Stimulated activated CD8-positive, alpha-beta memory T cell treated with anti-CD3 and anti-CD28 coated beads, Interleukin-4, amount 100 ng/mL, for 4 hours (primary cell): ENCODE results near the gene BCAR1.
A peak's percentile ranks its signal among the peaks of the same experiment; 100 is the strongest.
"Not testable (repeated sequence)": the region's sequence is repeated elsewhere in the genome, so short reads cannot be mapped to it uniquely, and the experiment has no call there.

Experiments used
- DNase-seq, 2 donors: peaks; one replicate each; pipeline ENCODE4 v3.0.0-alpha.2; 2020; ENCODE audit warnings: low read depth in 2 of 2, low spot score in 1 of 2

BCAR1 gene, protein sequence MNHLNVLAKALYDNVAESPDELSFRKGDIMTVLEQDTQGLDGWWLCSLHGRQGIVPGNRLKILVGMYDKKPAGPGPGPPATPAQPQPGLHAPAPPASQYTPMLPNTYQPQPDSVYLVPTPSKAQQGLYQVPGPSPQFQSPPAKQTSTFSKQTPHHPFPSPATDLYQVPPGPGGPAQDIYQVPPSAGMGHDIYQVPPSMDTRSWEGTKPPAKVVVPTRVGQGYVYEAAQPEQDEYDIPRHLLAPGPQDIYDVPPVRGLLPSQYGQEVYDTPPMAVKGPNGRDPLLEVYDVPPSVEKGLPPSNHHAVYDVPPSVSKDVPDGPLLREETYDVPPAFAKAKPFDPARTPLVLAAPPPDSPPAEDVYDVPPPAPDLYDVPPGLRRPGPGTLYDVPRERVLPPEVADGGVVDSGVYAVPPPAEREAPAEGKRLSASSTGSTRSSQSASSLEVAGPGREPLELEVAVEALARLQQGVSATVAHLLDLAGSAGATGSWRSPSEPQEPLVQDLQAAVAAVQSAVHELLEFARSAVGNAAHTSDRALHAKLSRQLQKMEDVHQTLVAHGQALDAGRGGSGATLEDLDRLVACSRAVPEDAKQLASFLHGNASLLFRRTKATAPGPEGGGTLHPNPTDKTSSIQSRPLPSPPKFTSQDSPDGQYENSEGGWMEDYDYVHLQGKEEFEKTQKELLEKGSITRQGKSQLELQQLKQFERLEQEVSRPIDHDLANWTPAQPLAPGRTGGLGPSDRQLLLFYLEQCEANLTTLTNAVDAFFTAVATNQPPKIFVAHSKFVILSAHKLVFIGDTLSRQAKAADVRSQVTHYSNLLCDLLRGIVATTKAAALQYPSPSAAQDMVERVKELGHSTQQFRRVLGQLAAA

GRCh38 chr16:75251280-75252048, at the start of gene BCAR1:
BCAR1 (minus strand) TSS chr16:75251624; CDS start chr16:75251482, 142 bp downstream.
- no peak for DNase-seq

DNA sequence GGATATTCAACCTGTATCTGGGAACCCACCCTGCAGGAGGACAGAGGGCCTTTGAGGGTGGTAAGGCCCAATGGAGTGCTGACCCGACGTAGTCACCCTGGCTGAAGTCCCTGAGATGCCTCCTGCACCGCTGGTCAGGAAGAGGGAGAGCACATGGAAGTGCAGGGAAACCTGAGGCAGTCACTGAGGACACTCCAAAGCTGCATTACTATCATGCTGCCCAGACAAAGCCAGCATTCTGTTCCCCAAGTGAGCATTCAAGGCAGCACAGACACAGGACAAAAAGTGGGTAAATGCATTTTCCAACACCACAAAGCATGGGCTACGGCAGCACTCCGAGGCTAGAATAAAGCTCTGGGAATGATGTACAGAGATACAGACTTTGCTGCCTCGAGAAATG, 46.8 kb upstream of the BCAR1 start:
- DNase-seq, result no peak

DNA sequence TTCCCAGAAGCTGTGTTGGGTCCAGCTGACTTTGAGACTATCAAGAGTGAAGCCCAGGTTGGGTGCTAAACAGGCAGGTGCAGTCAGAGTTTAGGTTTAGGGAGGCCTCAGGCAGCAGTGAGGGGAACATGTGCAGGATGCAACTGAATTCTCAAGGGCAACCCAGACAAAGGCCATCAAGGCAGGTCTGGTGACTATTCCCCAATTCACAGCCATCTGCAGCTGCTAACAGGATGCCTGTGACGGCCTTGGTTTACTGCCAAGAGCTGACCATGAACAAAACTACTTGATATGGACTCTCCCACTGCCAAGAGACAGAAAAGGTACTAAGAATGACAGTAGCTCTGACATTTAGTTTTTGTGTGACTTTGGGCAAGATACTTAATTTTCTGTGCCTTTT, 45.2 kb upstream of the BCAR1 start:
- DNase-seq, result no peak

GRCh38 chr16:75294773-75295459, 43.5 kb upstream of the BCAR1 start:
- no peak for DNase-seq

DNA sequence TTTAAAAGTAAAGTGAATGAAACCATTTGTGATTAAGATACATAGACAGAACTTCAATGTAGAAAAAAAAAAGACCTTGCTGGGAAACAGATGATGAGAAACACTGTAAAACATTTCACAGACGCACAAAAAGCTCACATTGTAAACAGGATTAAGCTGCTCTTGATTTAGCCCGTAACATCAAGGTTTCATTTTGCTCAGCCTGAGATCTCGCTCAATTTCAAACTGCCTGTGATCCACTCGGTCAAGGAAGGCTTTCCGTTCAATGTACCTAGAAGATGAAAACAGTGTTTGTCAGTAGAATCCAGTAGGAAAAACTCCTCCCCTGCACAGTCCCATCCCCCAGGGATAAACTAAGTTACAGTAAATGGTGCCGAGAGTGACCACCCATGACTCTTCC, 42.3 kb upstream of the BCAR1 start:
- no peak for DNase-seq

DNA sequence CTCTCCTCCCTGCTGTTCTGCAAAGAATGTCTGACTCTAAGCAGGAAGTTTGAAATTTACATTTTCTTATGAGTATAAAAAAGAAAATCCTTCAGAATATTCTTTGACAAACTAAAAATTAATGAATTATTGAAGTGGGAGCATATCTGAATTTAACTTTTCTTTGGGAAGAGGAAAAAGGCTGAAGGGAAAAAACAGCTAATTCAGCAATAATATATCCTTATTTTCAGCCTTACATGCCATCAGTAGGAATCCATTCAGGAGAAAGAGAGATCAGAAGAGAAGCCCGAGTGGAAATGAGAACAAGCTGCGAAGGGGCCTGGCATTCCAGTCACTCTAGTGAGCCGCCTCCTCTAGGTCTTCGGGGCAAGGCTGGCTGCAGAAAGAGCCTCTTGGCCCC, 41.7 kb upstream of the BCAR1 start:
- DNase-seq, result no peak

GRCh38 chr16:75292691-75293090, 41.3 kb upstream of the BCAR1 start:
- DNase-seq, result no peak

DNA sequence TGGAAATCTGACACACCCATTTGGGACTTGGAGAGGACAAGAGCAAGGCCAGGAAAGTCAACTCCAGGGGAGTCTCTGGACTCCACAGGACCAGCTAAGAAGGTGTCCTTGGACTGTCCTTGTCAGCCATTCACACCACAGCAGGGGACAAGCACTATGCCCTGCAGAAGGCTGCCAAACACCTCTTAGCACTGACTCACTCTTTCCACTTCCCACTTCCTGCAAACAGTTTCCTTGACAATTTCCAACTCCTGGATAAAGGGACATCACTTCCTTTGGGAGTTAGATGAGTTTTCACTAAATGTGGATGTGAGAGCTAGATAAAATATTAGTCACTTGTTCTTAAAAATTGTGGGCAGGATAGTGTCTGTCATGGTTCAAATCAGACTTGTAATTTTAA, 37.8 kb upstream of the BCAR1 start:
- DNase-seq, result no peak

DNA sequence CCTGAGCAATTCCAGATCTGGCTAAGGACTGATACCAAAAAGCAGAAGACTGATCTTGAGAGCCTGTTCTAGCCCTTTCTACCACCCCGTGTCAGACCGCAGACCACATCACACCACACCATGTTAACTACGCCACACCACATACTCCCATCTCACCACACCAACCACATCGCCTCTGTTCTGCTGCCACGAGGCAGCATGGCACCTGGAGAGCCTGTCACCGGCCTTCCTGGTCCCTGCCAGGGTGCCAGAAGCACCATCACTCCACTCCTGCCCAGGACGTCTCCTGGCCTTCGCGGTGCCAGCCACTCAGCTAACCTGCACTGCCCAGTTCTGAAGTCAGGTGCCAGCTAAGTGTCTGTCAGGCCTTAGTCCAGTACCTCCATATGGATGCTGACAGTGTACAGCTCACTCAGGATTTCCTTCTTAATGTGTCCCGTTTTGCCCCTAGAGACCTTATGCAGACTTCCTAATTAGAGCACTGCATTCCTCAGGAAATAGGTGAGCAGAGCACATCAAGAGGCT, 37.2 kb upstream of the BCAR1 start:
- peak; percentile 4 to 12 for DNase-seq

- DNase-seq, result no peak
Measured at GRCh38 chr16:75288181-75288580, 36.8 kb upstream of the BCAR1 start.

DNA sequence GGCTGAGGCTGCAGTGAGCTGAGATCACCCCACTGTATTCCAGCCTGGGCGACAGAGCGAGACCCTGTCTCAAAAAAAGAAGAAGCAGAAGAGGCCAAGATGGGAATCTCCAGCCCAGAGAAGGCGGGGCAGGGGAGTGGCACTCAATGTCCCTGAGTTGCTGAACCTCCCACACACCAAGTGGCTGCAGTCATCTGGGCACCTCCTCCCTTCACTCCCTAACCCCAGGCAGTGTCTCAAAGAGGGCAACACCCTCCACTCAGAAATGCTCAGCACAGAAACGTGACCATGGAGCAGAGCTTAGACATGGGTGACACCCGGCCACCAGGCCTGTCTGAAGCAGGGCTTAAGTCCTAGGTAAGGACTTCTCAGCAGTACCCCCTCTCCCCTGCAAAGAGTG, 36.3 kb upstream of the BCAR1 start:
- no peak for DNase-seq

DNA sequence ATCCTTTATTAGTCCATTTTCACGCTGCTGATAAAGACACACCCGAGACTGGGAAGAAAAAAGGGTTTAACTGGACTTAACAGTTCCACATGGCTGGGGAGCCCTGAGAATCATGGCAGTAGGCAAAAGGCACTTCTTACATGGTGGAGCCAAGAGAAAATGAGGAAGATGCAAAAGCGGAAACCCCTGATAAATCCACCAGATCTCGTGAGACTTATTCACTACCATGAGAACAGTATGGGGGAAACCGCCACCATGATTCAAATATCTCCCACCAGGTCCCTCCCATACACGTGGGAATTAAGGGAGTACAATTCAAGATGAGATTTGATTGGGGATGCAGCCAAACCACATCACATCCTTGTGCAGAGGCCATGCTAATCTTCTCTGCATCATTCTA, 35.0 kb upstream of the BCAR1 start:
- DNase-seq, result no peak

GRCh38 chr16:75282466-75283281, 31.2 kb upstream of the BCAR1 start:
- no peak for DNase-seq

DNA sequence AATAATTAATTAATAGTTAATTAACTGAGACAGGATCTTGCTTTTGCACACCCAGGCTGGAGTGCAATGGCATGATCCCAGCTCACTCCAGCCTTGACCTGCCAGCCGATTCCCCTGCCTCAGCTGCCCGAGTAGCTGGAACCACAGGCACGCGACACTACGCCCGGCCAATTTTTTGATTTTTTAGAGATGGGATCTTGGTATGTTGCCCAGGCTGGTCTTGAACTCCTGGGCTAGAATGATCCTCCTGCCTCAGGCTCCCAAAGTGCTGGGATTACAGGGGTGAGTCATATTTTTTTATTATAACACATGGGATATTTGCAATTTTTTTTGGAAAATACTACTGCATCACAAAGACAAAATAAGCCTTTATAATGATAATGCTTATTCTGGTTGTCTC, 30.4 kb upstream of the BCAR1 start:
- DNase-seq, result no peak

GRCh38 chr16:75281009-75281408, 29.6 kb upstream of the BCAR1 start:
- not testable (repeated sequence) for DNase-seq

GRCh38 chr16:75280331-75280804, 28.9 kb upstream of the BCAR1 start:
- DNase-seq, result no peak

DNA sequence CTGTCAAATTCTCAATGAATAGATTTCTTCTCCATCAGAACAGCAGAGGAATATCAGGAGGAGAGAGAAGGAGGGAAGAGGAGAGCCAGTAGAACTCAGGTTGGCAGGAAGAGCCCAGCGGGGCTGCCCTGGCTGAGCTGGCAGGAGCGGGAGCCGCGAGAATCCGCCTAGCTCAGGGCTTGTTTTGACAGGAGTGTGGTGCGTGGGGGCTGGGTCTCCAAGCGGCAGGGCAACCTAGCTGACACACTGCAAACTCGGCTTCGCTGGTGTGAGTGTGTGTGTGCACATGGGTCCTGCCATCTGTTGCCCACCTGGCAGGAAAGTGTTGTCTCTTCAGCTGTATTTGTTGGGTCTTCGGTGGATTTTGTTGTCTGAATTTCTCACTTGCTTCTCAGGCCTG, 27.9 kb upstream of the BCAR1 start:
- DNase-seq, result no peak

GRCh38 chr16:75273054-75273925, 21.9 kb upstream of the BCAR1 start:
- no peak for DNase-seq

DNA sequence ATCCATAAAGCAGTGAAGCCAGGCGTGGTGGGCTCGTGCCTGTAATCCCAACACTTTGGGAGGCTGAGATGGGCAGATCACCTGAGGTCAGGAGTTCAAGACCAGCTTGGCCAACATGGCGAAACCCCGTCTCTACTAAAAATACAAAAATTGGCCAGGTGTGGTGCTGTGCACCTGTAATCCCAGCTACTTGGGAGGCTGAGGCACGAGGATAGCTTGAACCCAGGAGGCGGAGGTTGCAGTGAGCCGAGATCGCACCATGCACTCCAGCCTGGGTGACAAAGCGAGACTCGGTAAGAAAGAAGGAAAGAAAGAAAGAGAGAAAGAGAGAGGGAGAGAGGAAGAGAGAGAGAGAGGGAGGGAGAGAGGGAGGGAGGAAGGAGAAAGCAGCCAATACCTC, 21.2 kb upstream of the BCAR1 start:
- not testable (repeated sequence) for DNase-seq
